Endothelial cell of umbilical vein (primary cell): Measurements from ENCODE around the gene MAST4. TPM values are rescaled to one million over a fixed set of nuclear protein-coding genes. Genes with fewer than 3 reads are reported as not detected.

Source experiments
- BruUV-seq: library from RNA; stranded (reverse); fragments of 400-500 nt; replicated peaks from 2 replicates; lab custom pipeline; 2021; lab: Mats Ljungman, UMichigan
- CTCF ChIA-PET: fragments of 300-600, 350-600 bp; sonication (Branson Sonifier 250); formaldehyde crosslinking; loops from one replicate; lab custom pipeline; 2021; ENCODE audit warnings: antibody characterized with exemption, inconsistent platforms; lab: Charles Lee
- POLR2A ChIA-PET: fragments of 300-600, 350-600 bp; sonication (Branson Sonifier 250); formaldehyde crosslinking; loops from one replicate; lab custom pipeline; 2021; ENCODE audit warnings: antibody characterized with exemption, inconsistent platforms; lab: Charles Lee
- DNase-seq: peaks from one replicate; pipeline ENCODE4 v3.0.0-alpha.2; 2011; ENCODE audit warnings: low read depth, low spot score
- FAIRE-seq: peaks from 2 replicates; lab custom pipeline; 2011; peaks lifted over from hg19 to GRCh38; lab: Jason Lieb, UNC
- H2AFZ ChIP-seq: 2 replicates; pipeline ENCODE4 v1.6.0; 2012; ENCODE audit warnings: low read depth, low read length, control low read depth, inconsistent platforms
- H3K27ac ChIP-seq: 2 replicates; pipeline ENCODE4 v1.5.1; 2011; ENCODE audit warnings: low read depth, mild to moderate bottlenecking, control low read depth, low read length, moderate library complexity; ENCODE audit not compliant: insufficient read depth
- H3K27me3 ChIP-seq, 2 experiments: 2 replicates each; pipeline versions ENCODE4 v1.6.0 to v1.6.1; 2011; ENCODE audit warnings: low read length in 2 of 2, mixed read lengths in 1 of 2; ENCODE audit not compliant: control insufficient read depth in 2 of 2, insufficient read depth in 2 of 2
- H3K36me3 ChIP-seq, 2 experiments: 2 replicates in 1 of 2; 3 replicates in 1 of 2; pipeline ENCODE4 v1.5.1; 2011; ENCODE audit warnings: low read length in 2 of 2, mild to moderate bottlenecking in 1 of 2, moderate library complexity in 1 of 2; ENCODE audit not compliant: control insufficient read depth in 2 of 2, insufficient read depth in 2 of 2; ENCODE audit errors: extremely low read depth in 1 of 2
- H3K4me1 ChIP-seq: 3 replicates; pipeline ENCODE4 v1.5.1; 2011; ENCODE audit warnings: mild to moderate bottlenecking, low read length; ENCODE audit not compliant: control insufficient read depth, insufficient read depth; ENCODE audit errors: extremely low read depth
- H3K4me2 ChIP-seq: 2 replicates; pipeline ENCODE4 v1.6.1; 2011; ENCODE audit warnings: low read length, control low read depth, mixed read lengths; ENCODE audit not compliant: insufficient read depth
- H3K4me3 ChIP-seq, 3 experiments: fragments of 200-600 bp in 1 of 3; sonication (generic), shearing (Covaris generic) in 1 of 3; replicated peaks in 1 of 3; 2 replicates each; pipeline ENCODE4 v1.5.1; 2011 to 2016; ENCODE audit warnings: control low read depth in 3 of 3, low read length in 3 of 3, mild to moderate bottlenecking in 2 of 3, inconsistent platforms in 1 of 3, low read depth in 1 of 3, moderate library complexity in 1 of 3; ENCODE audit not compliant: insufficient read depth in 1 of 3
- H3K79me2 ChIP-seq: 2 replicates; pipeline ENCODE4 v1.6.0; 2012; ENCODE audit warnings: low read length, inconsistent platforms; ENCODE audit not compliant: control insufficient read depth, insufficient read depth
- H3K9ac ChIP-seq: replicated peaks from 2 replicates; pipeline ENCODE3; 2011; ENCODE audit warnings: low read length, control low read depth; ENCODE audit not compliant: insufficient read depth; ENCODE audit errors: extremely low read depth
- H3K9me1 ChIP-seq: replicated peaks from 3 replicates; pipeline ENCODE4 v1.6.0; 2011; ENCODE audit warnings: mild to moderate bottlenecking, low read length; ENCODE audit not compliant: control insufficient read depth, insufficient read depth; ENCODE audit errors: extremely low read depth
- H3K9me3 ChIP-seq: replicated peaks from 2 replicates; pipeline ENCODE4 v1.5.1; 2012; ENCODE audit warnings: low read length, inconsistent platforms; ENCODE audit not compliant: control insufficient read depth, insufficient read depth
- H4K20me1 ChIP-seq: replicated peaks from 2 replicates; pipeline ENCODE3; 2011; ENCODE audit warnings: mild to moderate bottlenecking, low read length; ENCODE audit not compliant: control insufficient read depth, insufficient read depth; ENCODE audit errors: extremely low read depth
- CTCF ChIP-seq, 2 donors: IDR thresholded peaks; 1 replicate in 1 of 2; 2 replicates in 1 of 2; pipeline ENCODE4 v1.5.1; 2011; ENCODE audit warnings: low read length in 2 of 2, mild to moderate bottlenecking in 2 of 2, moderate library complexity in 2 of 2, control low read depth in 1 of 2, inconsistent platforms in 1 of 2, low read depth in 1 of 2; ENCODE audit not compliant: insufficient read depth in 1 of 2; ENCODE audit errors: extremely low read depth in 1 of 2
- EZH2 ChIP-seq: IDR thresholded peaks from 2 replicates; pipeline ENCODE4 v1.6.1; 2012; ENCODE audit warnings: borderline replicate concordance, low read depth, mild to moderate bottlenecking, moderate library complexity, low read length, inconsistent platforms; ENCODE audit not compliant: severe bottlenecking
- FOS ChIP-seq: IDR thresholded peaks from 2 replicates; pipeline ENCODE4 v1.6.1; 2011; ENCODE audit warnings: mild to moderate bottlenecking, low read length, moderate library complexity, borderline replicate concordance; ENCODE audit not compliant: insufficient read depth
- GATA2 ChIP-seq: IDR thresholded peaks from 2 replicates; pipeline ENCODE4 v1.7.0; 2011; ENCODE audit warnings: low read depth, mild to moderate bottlenecking, moderate library complexity, mixed read lengths, low read length; ENCODE audit not compliant: insufficient read length, insufficient read depth
- JUN ChIP-seq: IDR thresholded peaks from 2 replicates; pipeline ENCODE4 v1.6.1; 2011; ENCODE audit warnings: borderline replicate concordance, low read depth; ENCODE audit not compliant: insufficient read length, insufficient read depth
- MAX ChIP-seq: IDR thresholded peaks from 2 replicates; pipeline ENCODE4 v1.6.1; 2011; ENCODE audit not compliant: insufficient read depth, insufficient read length
- MYC ChIP-seq: IDR thresholded peaks from one replicate; pipeline ENCODE4 v1.6.1; 2011; ENCODE audit warnings: mild to moderate bottlenecking, low read depth, low read length
- POLR2A ChIP-seq: IDR thresholded peaks from 2 replicates; pipeline ENCODE4 v1.6.1; 2012; ENCODE audit warnings: low read depth, mild to moderate bottlenecking, control low read depth, low read length
- POLR2AphosphoS5 ChIP-seq: IDR thresholded peaks from 2 replicates; pipeline ENCODE4 v1.6.1; 2012; ENCODE audit warnings: low read depth, mild to moderate bottlenecking, control low read depth, low read length, moderate library complexity; ENCODE audit not compliant: insufficient read depth
- dilution Hi-C: fragments of 300-500 bp; cut with MboI; formaldehyde crosslinking; loops from one replicate; pipeline ENCODE4 v1.15.0; 2019; ENCODE audit warnings: low sequenced_read_pairs; ENCODE audit not compliant: extremely low pct_ligation_motif_present
- intact Hi-C: fragments of 100-400 bp; cut with micrococcal nuclease; formaldehyde crosslinking; loops from one replicate; pipeline ENCODE4 v1.10.0; 2022
- polyA plus RNA-seq, 4 experiments: library from polyadenylated mRNA; depleted of rRNA in 3 of 4; stranded (reverse) in 3 of 4; unstranded in 1 of 4; fragments of >200 nt; gene quantifications; 2 replicates each; pipeline versions ENCODE4 v1.2.1 to v1.2.3, GENCODE V29; 2011 to 2012; ENCODE audit warnings: missing spikeins in 1 of 4
- total RNA-seq: library from RNA; stranded (reverse); gene quantifications from 2 replicates; pipeline ENCODE4 v1.2.3, GENCODE V29; 2021

Gene MAST4
- total and polyA plus RNA-seq, 2 donors (not counting 3 experiments of a cell fraction or from before 2014, with no cell fraction given): 40.2 to 116 TPM

GRCh38 chr5:66669862-66670195 lies 73.6 kb downstream of the MAST4 start:
- Histone ChIP-seq H3K9me3 (no peaks in the 10 kb centered on the region), H3K9ac (no peak overlapping the region), H3K4me2 (no peak overlapping the region), H3K27ac (no peak overlapping the region), H3K4me1 (no peaks in the 10 kb centered on the region), H3K36me3 (no peaks in the 10 kb centered on the region), H3K4me3 (no peak overlapping the region), H3K79me2 (no peaks in the 10 kb centered on the region), H4K20me1 (no peaks in the 10 kb centered on the region), H3K9me1 (no peaks in the 10 kb centered on the region), H2AFZ (no peak overlapping the region), H3K27me3 (peaks cover 0 to 3% of the 10 kb centered on the region in 2 experiments)
- ChIA-PET POLR2A (no interaction called here), CTCF (interaction anchor here (1.2 kb wide), 1 partner anchor 18 kb away, joined by 3 read pairs; no protein-coding TSS in a partner anchor)
- DNase-seq: no peak
- TF ChIP-seq POLR2A: no peak
- TF ChIP-seq MAX: no peak
- no peak for TF ChIP-seq CTCF (IDR thresholded peaks at IDR 0.05; ENCODE audit: extremely low read depth in 1 of 2, insufficient read depth in 1 of 2, low read depth in 1 of 2, low read length in 2 of 2)
- no peak for TF ChIP-seq POLR2AphosphoS5
- TF ChIP-seq GATA2: no peak
- TF ChIP-seq FOS: no peak
- no peak for TF ChIP-seq MYC
- no peak for TF ChIP-seq JUN
- TF ChIP-seq EZH2: no peak
- FAIRE-seq: no peak
- dilution Hi-C loops (no loop called here), intact Hi-C loops (no loop called here)
- BruUV-seq: no TSS peak
